ENCODE data around the gene FAM114A1.

Gene FAM114A1

DNA sequence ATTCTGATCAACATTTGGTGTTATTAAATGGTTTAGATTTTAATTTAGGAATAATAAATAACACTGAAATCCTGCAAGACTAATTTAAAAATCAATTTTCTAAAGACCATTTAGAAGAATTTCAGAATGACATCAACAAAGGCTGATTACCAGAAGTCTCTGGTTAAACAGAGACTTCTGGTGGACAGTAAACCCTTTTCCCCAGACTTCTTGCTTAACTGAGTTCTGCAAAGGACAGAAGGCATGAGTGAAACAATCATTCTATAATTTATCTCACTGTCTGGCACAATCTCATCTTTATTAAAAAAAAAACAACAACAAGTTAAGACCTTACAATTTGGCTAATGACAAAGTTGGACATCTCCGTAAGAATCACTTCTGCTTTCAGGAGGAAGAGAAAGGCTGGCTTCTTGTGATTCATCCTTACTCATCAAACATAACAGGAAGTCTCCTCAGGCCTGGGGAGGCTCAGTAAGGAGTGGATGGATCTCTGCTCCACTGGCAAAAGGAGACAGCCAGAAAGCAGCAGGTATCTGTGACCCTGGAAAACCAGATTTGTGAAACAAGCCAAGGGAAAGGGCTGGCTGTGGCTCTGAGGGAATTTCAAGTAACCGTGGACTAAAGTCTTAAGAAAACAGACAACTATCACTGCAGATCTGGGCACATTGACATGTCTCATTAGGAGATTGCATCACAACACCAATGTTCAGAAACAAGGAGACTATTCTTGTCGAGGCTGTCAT lies 10.1 kb upstream of the FAM114A1 start:
- in situ Hi-C loops (cut with MboI; ENCODE audit: low sequenced_read_pairs): no loop called here

DNA sequence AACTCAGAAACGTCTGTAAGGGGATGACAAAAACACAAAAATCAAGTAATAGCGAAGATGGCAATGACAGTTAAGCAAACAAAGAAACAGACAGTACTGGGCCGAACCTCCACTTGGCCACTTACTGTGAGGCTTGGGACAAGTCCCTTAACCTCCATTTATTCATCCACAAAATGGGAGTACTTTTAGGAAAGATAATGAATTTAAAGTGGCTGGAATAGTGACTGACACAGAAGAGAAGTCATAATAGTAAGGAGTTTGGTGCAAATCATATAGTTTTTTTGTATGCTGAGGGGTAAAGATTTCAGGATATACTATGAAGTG lies 9.5 kb upstream of the FAM114A1 start:
- in situ Hi-C loops (cut with MboI; ENCODE audit: low sequenced_read_pairs): no loop called here

DNA sequence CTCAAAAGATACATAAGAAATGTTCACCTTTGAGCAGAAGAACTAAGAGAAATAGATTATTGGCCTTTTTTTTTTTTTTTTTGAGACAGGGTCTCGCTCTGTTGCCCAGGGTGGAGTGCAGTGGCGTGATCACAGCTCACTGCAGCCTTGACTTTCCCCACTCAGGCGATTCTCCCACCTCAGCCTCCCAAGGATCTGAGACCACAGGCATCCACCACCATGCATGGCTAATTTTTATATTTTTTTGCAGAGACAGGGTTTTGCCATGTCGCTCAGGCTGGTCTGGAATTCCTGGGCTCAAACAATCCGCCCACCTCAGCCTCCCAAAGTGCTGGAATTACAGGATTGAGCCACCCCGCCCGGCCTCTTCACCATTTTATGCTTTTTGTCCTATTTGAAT lies 8.1 kb upstream of the FAM114A1 start:
- in situ Hi-C loops (cut with MboI; ENCODE audit: low sequenced_read_pairs): no loop called here

DNA sequence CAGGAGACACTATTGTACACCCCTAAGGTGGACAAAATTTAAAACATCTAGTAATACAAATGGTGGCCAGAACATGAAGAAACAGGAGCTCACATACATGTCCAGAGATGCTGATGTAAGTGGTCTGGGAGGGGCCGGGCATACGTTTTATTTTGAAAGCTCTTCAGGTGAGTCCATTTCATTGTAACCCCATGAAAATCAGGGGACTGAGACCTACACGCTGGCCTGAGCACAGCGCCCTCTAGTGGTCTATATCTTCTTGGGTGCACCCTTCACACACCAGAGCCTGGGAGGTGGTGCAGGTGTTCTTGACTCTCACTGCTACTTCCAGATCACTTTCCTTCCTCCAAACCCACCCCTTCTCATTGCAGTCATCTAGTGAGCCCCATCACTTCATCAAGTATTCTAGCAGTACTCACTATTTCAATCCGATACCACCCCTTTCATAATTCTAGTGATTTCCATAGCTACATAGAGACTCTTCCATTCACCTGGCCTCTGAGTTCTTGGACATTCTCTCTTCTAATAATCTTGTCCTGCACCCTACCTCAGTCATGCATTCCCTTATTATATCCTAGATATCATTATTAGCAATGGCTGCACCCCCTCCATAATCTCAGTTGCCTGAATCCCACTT lies 6.7 kb upstream of the FAM114A1 start:
- in situ Hi-C loops (cut with MboI; ENCODE audit: low sequenced_read_pairs): loop anchor here (5.0 kb wide), 1 partner anchor 104 kb away; no protein-coding TSS in a partner anchor

DNA sequence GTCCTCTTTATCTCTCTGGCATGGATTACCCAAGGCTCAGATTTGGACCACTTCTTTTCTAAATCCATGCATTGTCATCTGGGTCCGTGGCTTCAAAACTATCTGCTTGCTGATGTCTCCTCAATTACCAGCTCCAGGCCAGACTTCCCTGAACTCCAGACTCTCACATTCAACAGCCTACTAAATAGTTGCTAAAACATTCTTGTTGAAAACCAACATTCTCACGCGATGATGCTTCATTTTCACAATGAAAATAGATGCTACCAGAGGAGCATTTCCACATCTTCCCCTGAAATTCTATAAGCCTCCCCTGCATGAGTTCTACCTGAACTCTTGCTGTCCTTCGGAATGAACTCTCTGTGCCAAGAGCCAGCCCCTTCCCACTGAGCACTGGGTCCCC lies 5.8 kb upstream of the FAM114A1 start:
- in situ Hi-C loops (cut with MboI; ENCODE audit: low sequenced_read_pairs): loop anchor here (5.0 kb wide), 1 partner anchor 104 kb away; no protein-coding TSS in a partner anchor

DNA sequence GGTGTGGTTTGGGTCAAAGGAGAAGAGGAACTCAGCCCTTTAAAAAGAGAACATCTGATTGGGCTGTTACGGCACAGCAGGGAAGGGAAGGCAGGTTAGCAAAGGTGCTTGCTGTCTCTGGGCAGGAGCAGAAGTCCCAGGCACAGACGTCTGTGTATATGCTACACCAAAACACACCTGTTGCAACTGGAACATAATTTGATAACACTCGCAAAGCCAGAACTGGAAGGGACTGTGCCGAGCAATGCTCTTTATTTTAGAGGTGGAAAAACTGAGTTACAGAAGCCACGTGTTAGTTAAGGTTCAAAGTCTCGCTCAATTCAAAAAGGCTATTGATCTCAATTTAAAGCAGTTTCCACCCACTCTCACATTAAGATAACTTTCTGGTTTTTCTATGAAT lies 2.2 kb upstream of the FAM114A1 start:
- in situ Hi-C loops (cut with MboI; ENCODE audit: low sequenced_read_pairs): no loop called here

DNA sequence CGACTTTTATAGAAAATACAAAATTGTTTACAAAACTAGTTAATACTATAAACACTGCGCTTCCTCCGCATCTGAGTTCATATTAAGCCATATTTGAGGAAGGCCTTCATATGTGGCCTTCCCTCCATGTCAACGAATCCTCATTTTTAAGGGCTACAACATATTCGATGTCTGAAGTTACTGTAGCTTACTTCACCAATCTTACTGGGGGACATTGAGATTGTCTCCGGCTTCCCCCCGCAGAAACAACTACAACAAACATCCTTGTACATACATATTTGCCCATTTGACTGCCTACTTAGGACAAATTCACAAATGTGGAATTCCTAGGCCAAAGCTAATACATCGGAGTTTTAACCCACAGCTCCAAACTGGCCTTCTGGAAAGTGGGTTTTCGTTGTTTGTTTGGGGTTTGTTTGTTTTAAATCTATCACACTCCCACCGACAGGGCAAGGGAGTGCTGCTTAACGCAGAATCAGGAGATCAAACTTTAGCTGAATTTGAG lies 581 bp upstream of the FAM114A1 start:
- in situ Hi-C loops (cut with MboI; ENCODE audit: low sequenced_read_pairs): no loop called here

DNA sequence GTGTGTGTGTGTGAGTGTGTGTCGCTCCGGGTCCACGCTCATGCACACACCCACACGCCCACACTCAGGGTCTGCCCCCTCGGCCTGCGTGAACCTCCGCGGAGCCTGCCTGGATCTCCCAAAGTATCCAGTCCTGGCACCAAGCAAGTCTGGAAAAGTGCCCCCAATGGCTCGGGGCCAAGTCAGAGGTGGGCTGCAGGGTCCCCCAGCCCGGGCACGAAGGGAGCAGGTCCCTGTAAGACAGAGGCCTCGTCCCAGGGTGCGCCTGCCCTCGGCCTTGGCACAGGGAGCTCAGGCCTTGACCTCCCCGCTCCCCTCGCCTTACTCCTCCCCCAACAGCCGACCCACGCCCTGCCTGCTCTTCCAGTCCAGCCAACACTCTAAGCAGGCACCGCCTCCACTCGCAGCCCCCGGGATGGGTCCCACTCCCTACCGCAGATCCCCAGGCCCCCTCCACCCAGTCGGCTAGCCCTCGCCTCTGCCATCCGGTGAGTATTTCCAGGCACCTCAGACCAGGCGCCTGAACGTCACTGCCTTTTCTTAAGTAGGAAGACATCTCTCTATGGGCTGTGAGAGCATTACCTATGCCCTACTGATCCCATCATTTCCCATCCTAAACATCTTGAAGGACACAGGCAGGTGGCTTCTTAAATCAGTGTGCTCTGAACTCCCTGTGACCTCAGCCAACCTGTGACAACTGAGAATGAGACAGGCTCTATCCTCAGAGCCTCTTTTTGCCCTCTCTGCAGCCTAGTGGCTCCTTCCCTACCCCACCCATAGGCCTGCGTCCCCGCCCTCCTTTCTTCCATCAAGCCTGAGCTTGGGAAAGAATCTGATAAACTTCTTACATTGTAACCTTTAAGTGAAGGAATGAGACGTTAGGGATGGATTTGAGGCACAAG lies 704 bp downstream of the FAM114A1 start:
- in situ Hi-C loops (cut with MboI; ENCODE audit: low sequenced_read_pairs): no loop called here

DNA sequence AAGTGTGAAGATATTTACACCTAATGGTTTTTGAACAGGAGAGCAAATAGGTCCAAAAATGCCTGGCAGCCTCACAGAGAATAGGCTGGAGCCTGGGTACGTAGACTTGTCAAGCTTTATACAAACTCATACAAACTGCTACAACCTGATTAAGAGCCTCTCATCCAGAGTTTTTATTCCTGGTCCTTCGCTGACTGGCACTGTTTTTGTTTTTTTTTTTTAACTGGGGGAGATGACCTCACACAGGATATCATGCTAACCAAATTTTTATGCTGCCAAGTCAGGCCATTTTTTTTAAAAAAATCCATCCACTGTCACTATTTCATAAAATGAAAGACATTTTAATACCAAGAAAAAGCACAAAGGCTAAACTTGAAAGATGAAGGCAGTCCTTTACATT lies 1.9 kb downstream of the FAM114A1 start:
- in situ Hi-C loops (cut with MboI; ENCODE audit: low sequenced_read_pairs): no loop called here

DNA sequence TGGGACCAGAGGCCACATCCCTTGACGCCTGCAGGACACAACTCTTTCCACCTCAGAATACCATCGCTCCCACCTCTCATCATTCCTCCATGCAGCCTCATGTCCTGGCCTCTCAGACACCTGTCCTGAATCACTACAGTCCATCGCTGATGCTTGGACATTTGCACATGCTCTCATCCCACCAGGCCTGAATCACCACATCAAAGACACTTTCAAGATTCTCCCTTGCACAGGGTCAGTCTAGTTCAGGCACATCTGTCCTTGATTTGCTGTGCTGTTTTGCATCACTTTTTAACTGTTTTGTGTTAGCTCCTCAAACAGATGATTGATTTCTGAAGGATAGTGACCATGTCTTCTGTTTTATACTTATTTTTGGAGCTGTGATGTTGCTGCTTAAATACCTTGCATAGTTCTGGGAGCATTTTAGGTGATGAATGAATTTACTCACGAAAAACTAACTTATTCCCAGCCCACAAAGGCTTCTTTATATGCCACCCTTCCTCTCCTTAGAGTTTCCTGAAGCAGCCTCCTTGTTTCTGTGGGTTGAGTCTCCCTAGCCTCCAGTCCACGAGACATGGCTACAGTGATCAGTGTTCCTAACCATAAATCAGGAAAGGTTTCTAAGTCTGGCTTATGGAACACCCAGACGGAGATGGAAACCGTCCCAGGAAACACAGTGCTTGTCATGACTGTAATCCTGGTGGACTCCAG lies 2.6 kb downstream of the FAM114A1 start:
- in situ Hi-C loops (cut with MboI; ENCODE audit: low sequenced_read_pairs): no loop called here

DNA sequence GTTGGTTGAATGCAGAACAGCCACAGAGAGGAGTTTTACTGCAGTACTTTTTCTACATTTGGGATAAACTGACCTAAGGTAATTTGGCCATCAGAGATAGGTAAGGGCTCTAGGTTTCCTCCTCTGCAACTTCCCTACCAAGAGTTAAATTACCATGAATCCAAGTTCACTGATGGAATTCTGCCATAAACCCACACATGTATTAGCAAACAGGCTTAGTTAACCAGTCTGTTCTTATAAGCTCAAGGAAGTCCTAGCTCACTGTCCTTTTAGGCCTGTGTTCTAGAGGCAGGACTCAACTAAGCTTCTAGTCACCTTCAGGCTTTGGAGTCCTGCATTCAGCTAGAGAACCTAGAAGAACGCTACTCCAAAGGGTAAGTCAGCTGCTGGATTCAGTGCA lies 4.0 kb downstream of the FAM114A1 start:
- in situ Hi-C loops (cut with MboI; ENCODE audit: low sequenced_read_pairs): no loop called here

DNA sequence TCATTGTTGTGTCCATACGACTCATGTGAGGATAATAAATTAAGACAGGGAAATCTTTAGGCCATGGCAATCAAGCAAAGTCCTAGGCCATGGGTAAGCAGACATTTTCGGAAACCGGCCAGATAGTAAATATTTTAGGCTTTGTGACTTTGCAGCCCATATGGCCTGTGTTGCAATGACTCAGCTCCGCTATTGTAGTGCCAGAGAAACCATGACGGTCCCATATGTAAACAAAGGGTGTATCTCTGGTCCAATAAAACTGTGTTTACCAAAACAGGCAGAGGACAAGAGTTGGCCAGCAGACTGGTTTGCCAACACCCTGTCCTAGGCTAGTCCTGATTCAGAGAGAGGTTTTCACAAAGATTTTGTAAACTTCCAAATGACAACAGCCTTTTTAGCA lies 5.0 kb downstream of the FAM114A1 start:
- in situ Hi-C loops (cut with MboI; ENCODE audit: low sequenced_read_pairs): no loop called here

DNA sequence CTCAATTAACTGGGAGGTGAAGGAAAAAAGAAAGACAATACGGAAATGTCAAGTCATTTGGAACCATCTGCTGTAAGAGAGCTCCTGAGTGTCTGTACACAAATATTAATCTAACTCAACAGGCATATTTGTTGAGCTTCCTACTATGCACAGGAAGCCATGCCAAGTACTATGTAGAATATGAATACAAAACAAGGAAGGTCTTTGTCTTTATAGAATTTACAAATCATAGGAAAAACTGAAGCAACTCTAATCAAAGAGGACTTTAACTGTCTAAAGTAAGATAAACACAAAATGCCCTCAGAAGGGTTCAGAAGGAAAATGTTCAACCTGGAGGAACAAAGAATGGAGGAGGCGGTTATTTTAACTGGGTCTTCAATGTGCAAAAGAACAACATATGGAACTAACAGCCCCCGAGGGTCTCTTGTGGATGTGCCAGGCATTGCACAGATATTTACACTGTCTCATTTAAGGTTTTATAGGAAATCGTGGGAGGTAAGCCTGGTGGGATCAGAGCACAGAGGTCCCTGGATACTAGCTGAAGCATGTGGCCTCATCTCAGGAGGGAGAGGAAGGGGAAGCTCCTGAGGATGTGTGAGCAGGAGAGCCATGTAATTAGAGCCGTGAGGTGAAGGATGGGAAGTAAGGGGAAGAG lies 5.8 kb downstream of the FAM114A1 start:
- in situ Hi-C loops (cut with MboI; ENCODE audit: low sequenced_read_pairs): no loop called here

DNA sequence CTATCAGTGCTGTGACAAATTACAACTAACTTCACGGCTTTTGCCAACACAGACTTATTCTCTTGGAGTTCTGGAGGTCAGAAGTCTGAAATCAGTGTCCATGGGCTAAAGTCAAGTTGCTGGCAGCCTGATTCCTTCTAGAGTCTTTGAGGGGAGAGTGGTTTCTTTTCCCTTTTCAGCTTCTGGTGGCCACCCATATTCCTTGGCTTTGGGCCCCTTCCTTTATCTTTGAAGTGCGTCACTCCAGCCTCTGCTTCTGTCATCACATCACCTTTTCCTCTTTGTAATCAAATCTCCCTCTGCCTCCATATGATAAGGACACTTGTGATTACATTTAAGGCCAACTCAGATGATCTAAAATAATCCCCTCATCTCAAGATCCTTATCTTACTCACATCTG lies 9.0 kb downstream of the FAM114A1 start:
- in situ Hi-C loops (cut with MboI; ENCODE audit: low sequenced_read_pairs): no loop called here

DNA sequence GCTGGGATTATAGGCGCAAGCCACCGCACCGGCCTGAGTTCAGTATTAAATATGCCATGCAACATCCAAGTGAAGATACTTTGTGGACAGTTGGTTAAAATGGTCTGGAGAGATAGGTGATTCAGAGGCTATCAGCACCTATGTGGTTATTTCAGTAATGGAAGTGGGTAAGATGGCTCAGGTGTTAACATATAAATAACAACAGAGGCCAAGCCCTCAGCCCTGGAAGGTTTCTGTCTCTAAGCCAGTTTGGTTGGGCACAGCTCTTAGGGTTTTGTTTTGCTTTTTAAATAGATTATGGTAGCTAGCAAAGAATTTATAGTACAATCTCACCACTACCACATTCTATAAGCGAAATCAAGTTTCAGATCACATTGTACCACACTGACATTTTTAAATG lies 16.6 kb downstream of the FAM114A1 start:
- in situ Hi-C loops (cut with MboI; ENCODE audit: low sequenced_read_pairs): no loop called here

DNA sequence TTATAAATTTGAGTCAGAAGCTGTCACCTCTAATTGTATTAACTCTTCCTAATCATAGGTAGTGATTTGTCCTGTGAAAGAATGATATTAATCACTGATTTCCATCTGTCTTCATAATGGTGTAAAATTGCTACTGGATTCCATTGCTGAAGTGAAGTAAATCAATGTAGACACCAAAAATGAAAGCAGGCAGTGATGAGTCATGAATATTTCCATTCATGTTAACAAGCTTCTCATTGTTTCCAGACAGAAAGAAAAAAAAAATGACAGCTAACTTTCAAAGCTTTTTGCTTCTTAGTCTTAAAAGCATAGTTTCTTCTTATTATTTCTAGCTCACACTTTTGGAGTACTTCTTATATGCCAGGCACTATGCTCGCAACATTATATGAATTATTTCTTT lies 21.5 kb downstream of the FAM114A1 start:
- in situ Hi-C loops (cut with MboI; ENCODE audit: low sequenced_read_pairs): no loop called here

DNA sequence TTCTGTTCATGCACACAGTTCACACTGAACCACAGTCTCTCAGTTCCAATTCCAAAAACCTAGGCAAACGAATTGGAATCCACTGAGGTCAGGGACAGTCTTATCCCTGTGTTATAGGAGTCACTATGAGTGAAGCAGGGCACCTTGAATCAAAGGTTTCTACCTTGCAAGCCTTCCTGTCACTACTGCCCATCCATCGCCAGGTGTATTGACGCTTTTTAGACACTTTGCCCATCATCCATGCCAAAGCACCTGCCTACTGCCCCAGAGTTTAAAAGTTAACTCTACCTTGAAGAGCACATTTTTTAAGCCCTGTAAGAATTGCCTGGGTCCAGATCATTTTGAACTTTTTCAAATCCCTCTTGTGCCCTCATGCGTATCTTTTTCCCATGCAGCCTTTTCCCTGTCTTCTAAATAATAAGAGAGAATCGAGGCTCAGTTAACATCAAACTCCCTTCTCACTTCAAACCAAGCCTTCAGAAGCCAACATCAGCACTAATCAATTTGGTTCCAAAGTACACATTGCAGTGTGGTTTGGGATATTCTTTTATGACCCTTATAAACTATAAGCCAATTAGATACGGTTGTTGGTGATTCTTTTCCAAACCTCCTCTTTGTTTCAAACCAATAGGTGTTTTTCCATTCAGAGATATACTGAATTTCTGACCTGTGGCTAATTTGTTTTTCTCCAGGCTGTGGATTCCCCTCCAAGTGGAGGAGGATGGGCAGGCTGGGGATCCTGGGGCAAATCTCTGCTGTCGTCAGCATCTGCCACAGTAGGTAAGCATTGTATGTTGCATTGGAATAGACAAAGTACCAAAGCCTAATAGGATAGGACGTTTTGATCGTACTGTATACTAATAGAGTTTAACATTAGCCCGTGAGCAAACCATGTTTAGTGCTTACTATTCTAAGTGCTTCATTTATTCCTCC lies 23.7 kb downstream of the FAM114A1 start:
- in situ Hi-C loops (cut with MboI; ENCODE audit: low sequenced_read_pairs): no loop called here

DNA sequence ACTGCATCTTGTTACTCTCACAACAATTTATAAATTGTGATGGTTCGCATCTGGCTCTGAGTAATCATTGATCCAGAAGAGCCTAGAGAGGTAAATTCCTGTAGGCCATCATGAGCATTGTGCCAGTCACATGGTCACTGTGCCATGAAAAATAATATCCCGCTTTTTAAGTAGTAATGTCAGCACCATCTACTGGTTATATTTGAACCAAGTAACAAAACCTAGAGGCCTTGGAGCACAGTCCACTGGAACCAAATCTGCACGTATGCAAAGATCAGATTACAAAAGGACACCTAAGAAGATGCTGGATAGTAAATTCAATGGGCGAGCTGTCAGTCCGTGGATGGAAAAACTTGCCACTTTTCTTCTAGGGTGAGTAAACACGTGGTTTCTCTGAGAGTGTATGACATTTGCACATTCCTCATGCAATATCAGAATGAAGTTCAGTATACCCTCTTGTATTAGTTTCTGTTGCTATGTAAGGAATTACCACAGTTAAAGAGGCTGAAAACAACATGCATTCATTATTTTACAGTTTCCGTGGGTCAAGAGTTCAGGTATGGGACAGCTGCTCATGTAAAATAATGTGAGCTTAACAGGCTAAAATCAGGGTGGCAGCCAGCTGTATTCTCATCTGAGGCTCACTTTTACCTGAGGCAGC lies 26.8 kb downstream of the FAM114A1 start:
- in situ Hi-C loops (cut with MboI; ENCODE audit: low sequenced_read_pairs): no loop called here

DNA sequence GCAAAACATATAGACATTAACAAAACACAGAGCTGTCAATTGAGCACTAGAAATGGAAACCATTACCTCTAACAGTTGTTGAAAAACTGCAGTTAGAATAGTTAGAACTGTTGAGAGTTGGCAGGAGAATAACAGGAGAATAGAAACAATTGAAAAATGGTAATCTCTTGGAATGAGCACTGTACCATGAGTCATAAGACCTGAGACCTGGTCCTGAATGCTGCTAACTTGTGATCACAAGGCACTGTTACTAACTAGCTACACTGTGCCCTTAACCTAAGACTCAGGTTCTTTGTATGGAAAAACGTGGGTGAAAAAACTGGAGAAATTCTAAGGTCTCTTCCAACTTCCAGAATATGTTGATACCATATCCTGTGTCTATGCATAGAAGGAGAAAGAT lies 29.3 kb downstream of the FAM114A1 start:
- in situ Hi-C loops (cut with MboI; ENCODE audit: low sequenced_read_pairs): loop anchor here (5.0 kb wide), 1 partner anchor 240 kb away; no protein-coding TSS in a partner anchor
